Measurements from ENCODE around the gene MARK1.

Gene MARK1

GRCh38 chr1:220697326-220697725 is 169.4 kb downstream of the MARK1 start:
- no peak overlapping the region for H3K4me3 ChIP-seq (ENCODE audit: low read length)
- H3K9ac ChIP-seq (ENCODE audit: low read length) = no peak overlapping the region
- no peaks in the 10 kb centered on the region for H3K4me1 ChIP-seq (ENCODE audit: control insufficient read depth, insufficient read depth, low read length)
- no peaks in the 10 kb centered on the region for H3K36me3 ChIP-seq (ENCODE audit: control insufficient read depth, insufficient read depth, low read length)
- H3K27me3 ChIP-seq (ENCODE audit: control insufficient read depth, insufficient read depth, low read length) = no peaks in the 10 kb centered on the region
- no peaks in the 10 kb centered on the region for H3K9me3 ChIP-seq (ENCODE audit: control insufficient read depth, low read length)

GRCh38 chr1:220698607-220699016 is 170.7 kb downstream of the MARK1 start:
- H3K9ac ChIP-seq (ENCODE audit: low read length) = no peak overlapping the region
- no peak overlapping the region for H3K4me3 ChIP-seq (ENCODE audit: low read length)
- H3K9me3 ChIP-seq (ENCODE audit: control insufficient read depth, low read length) = no peaks in the 10 kb centered on the region
- no peaks in the 10 kb centered on the region for H3K27me3 ChIP-seq (ENCODE audit: control insufficient read depth, insufficient read depth, low read length)
- peaks cover 5% of the 10 kb centered on the region for H3K4me1 ChIP-seq (ENCODE audit: control insufficient read depth, insufficient read depth, low read length)
- no peaks in the 10 kb centered on the region for H3K36me3 ChIP-seq (ENCODE audit: control insufficient read depth, insufficient read depth, low read length)

GRCh38 chr1:220699044-220699443 is 171.1 kb downstream of the MARK1 start:
- Histone ChIP-seq H3K9me3 (ENCODE audit: control insufficient read depth, low read length) (no peaks in the 10 kb centered on the region), H3K9ac (ENCODE audit: low read length) (no peak overlapping the region), H3K36me3 (ENCODE audit: control insufficient read depth, insufficient read depth, low read length) (no peaks in the 10 kb centered on the region), H3K4me3 (ENCODE audit: low read length) (no peak overlapping the region), H3K4me1 (ENCODE audit: control insufficient read depth, insufficient read depth, low read length) (peaks cover 5% of the 10 kb centered on the region), H3K27me3 (ENCODE audit: control insufficient read depth, insufficient read depth, low read length) (no peaks in the 10 kb centered on the region)

- no peak overlapping the region for H3K9ac ChIP-seq (ENCODE audit: low read length)
- no peaks in the 10 kb centered on the region for H3K27me3 ChIP-seq (ENCODE audit: control insufficient read depth, insufficient read depth, low read length)
- peaks cover 5% of the 10 kb centered on the region for H3K4me1 ChIP-seq (ENCODE audit: control insufficient read depth, insufficient read depth, low read length)
- no peaks in the 10 kb centered on the region for H3K9me3 ChIP-seq (ENCODE audit: control insufficient read depth, low read length)
- H3K36me3 ChIP-seq (ENCODE audit: control insufficient read depth, insufficient read depth, low read length) = no peaks in the 10 kb centered on the region
- H3K4me3 ChIP-seq (ENCODE audit: low read length) = no peak overlapping the region
Observed at GRCh38 chr1:220700556-220701179, 172.7 kb downstream of the MARK1 start.

- no peaks in the 10 kb centered on the region for H3K9me3 ChIP-seq (ENCODE audit: control insufficient read depth, low read length)
- H3K9ac ChIP-seq (ENCODE audit: low read length) = no peak overlapping the region
- H3K4me3 ChIP-seq (ENCODE audit: low read length) = no peak overlapping the region
- no peaks in the 10 kb centered on the region for H3K36me3 ChIP-seq (ENCODE audit: control insufficient read depth, insufficient read depth, low read length)
- peaks cover 5% of the 10 kb centered on the region for H3K4me1 ChIP-seq (ENCODE audit: control insufficient read depth, insufficient read depth, low read length)
- no peaks in the 10 kb centered on the region for H3K27me3 ChIP-seq (ENCODE audit: control insufficient read depth, insufficient read depth, low read length)
Observed at GRCh38 chr1:220701974-220702373, 174.0 kb downstream of the MARK1 start.

GRCh38 chr1:220702733-220703270 is 174.9 kb downstream of the MARK1 start:
- Histone ChIP-seq H3K4me3 (ENCODE audit: low read length) (no peak overlapping the region), H3K27me3 (ENCODE audit: control insufficient read depth, insufficient read depth, low read length) (no peaks in the 10 kb centered on the region), H3K9ac (ENCODE audit: low read length) (no peak overlapping the region), H3K9me3 (ENCODE audit: control insufficient read depth, low read length) (no peaks in the 10 kb centered on the region), H3K36me3 (ENCODE audit: control insufficient read depth, insufficient read depth, low read length) (no peaks in the 10 kb centered on the region), H3K4me1 (ENCODE audit: control insufficient read depth, insufficient read depth, low read length) (peaks cover 5% of the 10 kb centered on the region)

GRCh38 chr1:220703305-220703704 is 175.4 kb downstream of the MARK1 start:
- H3K4me1 ChIP-seq (ENCODE audit: control insufficient read depth, insufficient read depth, low read length) = peaks cover 5% of the 10 kb centered on the region
- no peaks in the 10 kb centered on the region for H3K27me3 ChIP-seq (ENCODE audit: control insufficient read depth, insufficient read depth, low read length)
- no peak overlapping the region for H3K9ac ChIP-seq (ENCODE audit: low read length)
- H3K4me3 ChIP-seq (ENCODE audit: low read length) = no peak overlapping the region
- H3K36me3 ChIP-seq (ENCODE audit: control insufficient read depth, insufficient read depth, low read length) = no peaks in the 10 kb centered on the region
- no peaks in the 10 kb centered on the region for H3K9me3 ChIP-seq (ENCODE audit: control insufficient read depth, low read length)

GRCh38 chr1:220705782-220706181 is 177.8 kb downstream of the MARK1 start:
- Histone ChIP-seq H3K9me3 (ENCODE audit: control insufficient read depth, low read length) (no peaks in the 10 kb centered on the region), H3K27me3 (ENCODE audit: control insufficient read depth, insufficient read depth, low read length) (no peaks in the 10 kb centered on the region), H3K4me1 (ENCODE audit: control insufficient read depth, insufficient read depth, low read length) (peaks cover 12% of the 10 kb centered on the region), H3K4me3 (ENCODE audit: low read length) (no peak overlapping the region), H3K9ac (ENCODE audit: low read length) (no peak overlapping the region), H3K36me3 (ENCODE audit: control insufficient read depth, insufficient read depth, low read length) (no peaks in the 10 kb centered on the region)

- Histone ChIP-seq H3K4me1 (ENCODE audit: control insufficient read depth, insufficient read depth, low read length) (peaks cover 12% of the 10 kb centered on the region), H3K9ac (ENCODE audit: low read length) (no peak overlapping the region), H3K36me3 (ENCODE audit: control insufficient read depth, insufficient read depth, low read length) (no peaks in the 10 kb centered on the region), H3K27me3 (ENCODE audit: control insufficient read depth, insufficient read depth, low read length) (no peaks in the 10 kb centered on the region), H3K9me3 (ENCODE audit: control insufficient read depth, low read length) (no peaks in the 10 kb centered on the region), H3K4me3 (ENCODE audit: low read length) (no peak overlapping the region)
Observed at GRCh38 chr1:220706480-220706879, 178.5 kb downstream of the MARK1 start.

GRCh38 chr1:220707160-220707559 is 179.2 kb downstream of the MARK1 start:
- Histone ChIP-seq H3K9me3 (ENCODE audit: control insufficient read depth, low read length) (no peaks in the 10 kb centered on the region), H3K4me1 (ENCODE audit: control insufficient read depth, insufficient read depth, low read length) (peaks cover 12% of the 10 kb centered on the region), H3K27me3 (ENCODE audit: control insufficient read depth, insufficient read depth, low read length) (no peaks in the 10 kb centered on the region), H3K36me3 (ENCODE audit: control insufficient read depth, insufficient read depth, low read length) (no peaks in the 10 kb centered on the region), H3K9ac (ENCODE audit: low read length) (no peak overlapping the region), H3K4me3 (ENCODE audit: low read length) (no peak overlapping the region)

GRCh38 chr1:220708244-220708643 is 180.3 kb downstream of the MARK1 start:
- H3K9ac ChIP-seq (ENCODE audit: low read length) = no peak overlapping the region
- H3K36me3 ChIP-seq (ENCODE audit: control insufficient read depth, insufficient read depth, low read length) = no peaks in the 10 kb centered on the region
- H3K4me3 ChIP-seq (ENCODE audit: low read length) = no peak overlapping the region
- H3K27me3 ChIP-seq (ENCODE audit: control insufficient read depth, insufficient read depth, low read length) = no peaks in the 10 kb centered on the region
- peaks cover 7% of the 10 kb centered on the region for H3K4me1 ChIP-seq (ENCODE audit: control insufficient read depth, insufficient read depth, low read length)
- H3K9me3 ChIP-seq (ENCODE audit: control insufficient read depth, low read length) = no peaks in the 10 kb centered on the region

GRCh38 chr1:220708936-220709801 is 181.2 kb downstream of the MARK1 start:
- Histone ChIP-seq H3K36me3 (ENCODE audit: control insufficient read depth, insufficient read depth, low read length) (no peaks in the 10 kb centered on the region), H3K4me3 (ENCODE audit: low read length) (no peak overlapping the region), H3K4me1 (ENCODE audit: control insufficient read depth, insufficient read depth, low read length) (peaks cover 7% of the 10 kb centered on the region), H3K9ac (ENCODE audit: low read length) (no peak overlapping the region), H3K27me3 (ENCODE audit: control insufficient read depth, insufficient read depth, low read length) (no peaks in the 10 kb centered on the region), H3K9me3 (ENCODE audit: control insufficient read depth, low read length) (no peaks in the 10 kb centered on the region)
